HL-60 (cell line): Measurements from ENCODE around the gene CTNNA3.

Source experiments
- CTCF ChIP-seq: IDR thresholded peaks from one replicate; pipeline ENCODE4 v1.5.1; 2011; ENCODE audit warnings: low read length, control low read depth, inconsistent platforms; ENCODE audit not compliant: insufficient read depth
- GABPA ChIP-seq: IDR thresholded peaks from 2 replicates; pipeline ENCODE4 v1.6.1; 2012; ENCODE audit warnings: low read depth
- POLR2AphosphoS5 ChIP-seq: IDR thresholded peaks from 2 replicates; pipeline ENCODE4 v1.6.1; 2012; ENCODE audit warnings: low read depth
- REST ChIP-seq: IDR thresholded peaks from 2 replicates; pipeline ENCODE4 v1.6.1; 2012; ENCODE audit warnings: low read depth; ENCODE audit not compliant: insufficient replicate concordance
- SPI1 ChIP-seq: IDR thresholded peaks from 2 replicates; pipeline ENCODE4 v1.6.1; 2012; ENCODE audit warnings: low read depth, mild to moderate bottlenecking, borderline replicate concordance

DNA sequence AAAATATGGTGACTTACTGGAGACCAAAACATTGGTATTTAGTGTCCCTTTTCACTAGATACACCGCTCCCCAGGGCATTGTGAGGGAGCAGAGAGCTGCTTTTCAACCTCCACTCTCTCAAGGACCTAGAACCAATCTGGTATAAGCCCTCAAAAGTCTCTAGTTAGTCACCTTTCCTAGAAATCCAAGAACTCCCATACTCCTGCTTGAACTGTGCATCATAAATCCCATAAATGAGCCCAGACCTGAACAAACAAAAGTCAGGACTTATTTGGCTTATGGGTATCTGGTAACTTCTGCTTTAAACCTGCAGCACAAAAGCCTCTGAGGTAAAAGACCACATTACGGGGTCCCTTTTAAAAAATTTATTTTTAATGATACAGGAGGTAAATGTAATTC lies 1373.2 kb downstream of the CTNNA3 start:
- TF ChIP-seq REST (no peak), CTCF (no peak), POLR2AphosphoS5 (no peak), GABPA (no peak), SPI1 (no peak)
